Activated T-cell treated with anti-CD3 and anti-CD28 coated beads for 48 hours (primary cell): ENCODE measurements around the gene BUB1B.

Experiments
- DNase-seq: peaks from one replicate; pipeline ENCODE4 v3.0.0-alpha.2; 2020; ENCODE audit warnings: low read depth

Gene BUB1B

GRCh38 chr15:40254452-40254851, 93.6 kb downstream of the BUB1B start:
- DNase-seq, result no peak

- no peak for DNase-seq
These were observed 94.2 kb downstream of the BUB1B start for GRCh38 chr15:40255033-40255432.

- DNase-seq, result no peak
These were observed 95.9 kb downstream of the BUB1B start for GRCh38 chr15:40256638-40257235.

- DNase-seq, result no peak
These were observed 97.0 kb downstream of the BUB1B start for GRCh38 chr15:40257656-40258450.

- DNase-seq, result no peak
These were observed 97.7 kb downstream of the BUB1B start for GRCh38 chr15:40258544-40258943.

GRCh38 chr15:40259021-40259420, 98.2 kb downstream of the BUB1B start:
- DNase-seq, result no peak

- DNase-seq, result no peak
These were observed 102.3 kb downstream of the BUB1B start for GRCh38 chr15:40263024-40263754.

- DNase-seq, result no peak
These were observed 103.7 kb downstream of the BUB1B start for GRCh38 chr15:40264321-40265153.

- DNase-seq, result no peak
These were observed 104.5 kb downstream of the BUB1B start for GRCh38 chr15:40265355-40265754.

- DNase-seq, result no peak
These were observed 105.0 kb downstream of the BUB1B start for GRCh38 chr15:40265875-40266274.

- DNase-seq, result no peak
These were observed 106.0 kb downstream of the BUB1B start for GRCh38 chr15:40266828-40267304.

GRCh38 chr15:40267670-40268069, 106.8 kb downstream of the BUB1B start:
- no peak for DNase-seq

GRCh38 chr15:40269604-40270003, 108.7 kb downstream of the BUB1B start:
- DNase-seq, result no peak

- DNase-seq, result no peak
These were observed 109.6 kb downstream of the BUB1B start for GRCh38 chr15:40270246-40270995.
